Adipose tissue (tissue), 3 donors: ENCODE measurements around the gene PEX5L. TPM values are rescaled to one million over a fixed set of nuclear protein-coding genes. Genes with fewer than 3 reads are reported as not detected.

Experiments used
- H3K27ac ChIP-seq: one replicate; pipeline ENCODE4 v1.5.1; 2013; ENCODE audit warnings: low read depth, low read length
- WGBS, 3 donors: extraction: QIAGEN DNeasy Blood & Tissue Kit; methylation state at CpG; one replicate each; pipeline ENCODE4 v1.1.7; 2013; 5-methylcytosine and 5-hydroxymethylcytosine counted together
- polyA plus RNA-seq, 3 donors: library from polyadenylated mRNA; stranded (reverse); fragments of 200-250 nt; gene quantifications; one replicate each; pipeline ENCODE4 v1.2.3, GENCODE V29; 2013
- donor health status: healthy with polysubstance abuse.
- donor health status: Bipolar disorder and iron deficiency.
- donor health status: healthy.

PEX5L gene
- polyA plus RNA-seq, 3 donors = 0.19 to 2.3 TPM; not detected in 1

DNA sequence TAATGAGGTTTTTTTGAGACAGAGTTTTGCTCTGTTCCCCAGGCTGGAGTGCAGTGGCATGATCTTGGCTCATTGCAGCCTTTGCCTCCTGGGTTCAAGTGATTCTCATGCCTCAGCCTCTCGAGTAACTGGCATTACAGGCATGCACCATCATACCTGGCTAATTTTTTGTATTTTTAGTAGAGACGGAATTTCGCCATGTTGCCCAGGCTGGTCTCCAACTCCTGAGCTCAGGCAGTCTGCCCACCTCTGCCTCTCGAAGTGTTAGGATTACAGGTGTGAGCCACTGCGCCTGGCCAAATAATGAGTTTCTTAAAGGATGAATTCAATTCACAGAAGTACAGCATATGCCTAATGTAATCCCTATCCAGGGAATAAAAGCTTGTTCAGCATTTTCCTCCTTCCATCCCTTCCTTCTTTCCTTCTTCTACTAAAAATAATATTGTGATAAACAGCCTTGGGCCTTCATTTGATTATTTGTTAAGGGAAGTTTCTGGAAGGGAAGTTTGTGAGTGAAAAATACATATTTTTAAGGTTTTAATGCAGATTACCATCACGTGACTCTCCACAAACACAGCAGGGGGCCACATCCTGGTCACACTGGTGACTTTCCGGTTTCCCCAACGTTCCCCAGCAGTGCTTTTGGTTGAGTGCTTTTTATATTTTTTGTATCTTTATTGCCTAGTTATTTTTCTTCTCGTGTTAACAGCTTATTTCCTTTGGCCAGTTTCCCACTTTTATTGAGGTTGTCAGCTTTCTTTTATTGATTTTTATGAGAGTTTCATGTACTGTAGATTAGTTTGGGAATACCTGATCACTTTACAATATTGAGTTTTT lies 267.1 kb downstream of the PEX5L start:
- 48 to 69% (median 65%) methylated on average over 9 of the region's 9 CpGs for WGBS, 3 donors

DNA sequence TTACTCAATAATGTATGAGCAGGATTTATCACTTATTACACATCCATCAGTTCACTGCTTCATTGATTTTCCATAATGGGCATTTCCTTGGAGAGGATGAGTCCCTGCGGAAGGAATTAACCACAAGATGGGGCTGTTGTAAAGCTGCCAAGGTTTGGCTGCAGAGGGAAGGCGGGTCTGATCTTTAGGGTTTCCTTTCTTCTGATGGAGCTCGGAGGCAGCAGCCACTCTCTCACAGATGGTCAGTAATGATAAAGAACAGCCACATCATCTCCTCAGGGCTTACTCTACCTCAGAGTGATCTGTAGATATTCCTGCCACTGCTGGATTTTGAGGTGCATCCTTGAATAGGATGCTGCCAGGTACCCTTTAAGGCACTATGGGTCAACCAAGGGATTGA lies 268.7 kb downstream of the PEX5L start:
- 38 to 49% (median 38%) methylated on average over 3 of the region's 3 CpGs for WGBS, 3 donors
- H3K27ac ChIP-seq = no peak overlapping the region

More for the DNA sequence above, 267.1 kb downstream of the PEX5L start:
- H3K27ac ChIP-seq = no peak overlapping the region

DNA sequence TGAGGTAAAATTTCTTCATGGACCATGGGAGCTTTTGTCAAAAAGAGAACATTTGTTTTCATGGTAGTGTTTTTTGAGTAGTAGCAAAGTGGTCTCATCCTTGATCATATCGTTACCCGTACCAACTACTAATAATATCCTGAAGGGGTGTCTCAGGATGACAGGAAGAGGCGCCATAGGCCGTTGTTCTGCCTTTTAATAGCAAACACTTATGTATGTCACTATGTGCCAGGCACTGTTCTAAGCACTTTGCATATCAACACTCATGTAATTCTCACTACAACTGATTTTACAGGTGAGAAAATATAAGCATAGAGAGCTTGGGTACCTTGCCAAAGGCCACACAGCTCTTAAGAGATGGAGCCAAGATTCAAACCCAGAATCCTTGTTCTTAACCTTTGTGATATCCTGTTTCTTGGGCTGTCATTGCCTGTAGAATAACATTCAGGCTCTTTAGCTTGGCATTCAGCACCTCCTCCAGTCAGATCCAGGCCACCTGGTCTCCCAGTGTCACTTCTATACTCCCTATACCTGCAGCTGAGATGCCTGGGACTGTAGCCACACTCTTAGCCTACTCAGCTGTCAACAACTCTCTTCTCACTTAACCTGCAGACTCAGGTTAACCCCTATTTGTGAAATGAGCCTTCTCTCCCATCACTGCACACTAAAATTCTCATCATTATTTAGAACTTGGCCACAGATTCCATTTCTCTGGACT lies 270.2 kb downstream of the PEX5L start:
- no peak overlapping the region for H3K27ac ChIP-seq
- WGBS, 3 donors = 93 to 97% (median 95%) methylated on average over 4 of the region's 4 CpGs

DNA sequence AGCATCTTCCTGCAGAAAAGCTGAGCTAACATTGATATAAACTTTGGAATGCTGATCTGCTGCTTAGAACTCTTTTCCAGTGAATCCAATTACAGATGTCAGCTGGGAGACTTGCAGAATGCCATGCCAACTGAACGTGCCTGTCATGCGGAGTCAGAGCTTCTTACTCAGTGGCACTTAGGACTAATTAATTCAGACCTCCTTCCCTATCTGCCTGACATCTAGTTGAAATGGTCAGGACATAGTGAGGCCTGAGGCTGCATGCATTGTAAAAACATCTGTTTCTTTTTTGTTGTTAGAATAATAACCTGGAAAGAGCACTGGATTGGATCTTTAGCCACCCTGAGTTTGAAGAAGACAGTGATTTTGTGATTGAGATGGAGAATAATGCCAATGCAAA lies 271.3 kb downstream of the PEX5L start:
- no peak overlapping the region for H3K27ac ChIP-seq
- WGBS, 3 donors = 76% methylated on average over 2 of the region's 2 CpGs

DNA sequence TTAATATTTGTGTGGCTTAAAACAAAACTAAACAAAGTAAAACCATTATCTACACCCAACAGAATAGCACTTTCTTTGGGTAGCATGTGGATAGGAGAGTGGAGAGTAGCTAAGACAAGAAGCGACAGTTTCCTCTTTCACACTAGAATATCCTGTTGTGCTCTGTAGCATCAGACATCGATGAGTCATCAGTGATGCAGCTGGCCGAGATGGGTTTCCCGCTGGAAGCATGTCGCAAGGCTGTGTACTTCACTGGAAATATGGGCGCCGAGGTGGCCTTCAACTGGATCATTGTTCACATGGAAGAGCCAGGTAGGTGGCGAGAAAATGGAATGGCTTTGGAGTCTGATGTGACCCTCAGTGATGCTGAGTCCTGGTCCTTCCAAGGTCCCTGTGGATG lies 275.8 kb downstream of the PEX5L start:
- 75 to 92% (median 81%) methylated on average over 8 of the region's 8 CpGs for WGBS, 3 donors
- no peak overlapping the region for H3K27ac ChIP-seq

DNA sequence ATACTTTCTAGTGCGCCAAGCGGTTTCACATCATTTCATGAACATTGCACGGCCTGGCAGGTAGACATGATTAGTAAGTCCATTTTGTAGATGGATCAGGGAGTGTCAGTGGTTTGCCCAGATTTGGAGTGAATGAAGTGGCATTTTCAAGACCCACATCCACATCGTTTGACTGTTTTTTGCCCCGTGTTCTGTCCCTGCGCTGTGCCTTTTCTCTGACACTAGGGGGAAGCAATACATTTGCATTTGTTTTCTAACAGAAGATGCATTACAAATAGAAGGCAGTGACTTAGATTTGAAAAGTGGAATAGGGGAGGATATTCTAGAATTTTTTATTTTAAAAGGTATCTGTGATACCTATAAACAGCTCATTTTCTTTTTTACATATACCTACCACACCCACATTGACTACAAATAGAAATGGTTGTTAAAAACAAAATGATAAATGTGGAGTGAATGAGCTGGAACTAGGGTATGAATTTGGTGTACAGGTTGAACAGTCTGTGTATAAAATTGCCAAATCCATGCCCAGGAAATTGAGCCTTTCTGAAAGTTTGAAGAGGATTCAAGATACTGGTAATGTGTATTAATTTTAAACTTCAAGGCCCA lies 285.9 kb downstream of the PEX5L start:
- WGBS, 3 donors = 46 to 61% (median 60%) methylated on average over 6 of the region's 6 CpGs
- H3K27ac ChIP-seq = no peak overlapping the region

DNA sequence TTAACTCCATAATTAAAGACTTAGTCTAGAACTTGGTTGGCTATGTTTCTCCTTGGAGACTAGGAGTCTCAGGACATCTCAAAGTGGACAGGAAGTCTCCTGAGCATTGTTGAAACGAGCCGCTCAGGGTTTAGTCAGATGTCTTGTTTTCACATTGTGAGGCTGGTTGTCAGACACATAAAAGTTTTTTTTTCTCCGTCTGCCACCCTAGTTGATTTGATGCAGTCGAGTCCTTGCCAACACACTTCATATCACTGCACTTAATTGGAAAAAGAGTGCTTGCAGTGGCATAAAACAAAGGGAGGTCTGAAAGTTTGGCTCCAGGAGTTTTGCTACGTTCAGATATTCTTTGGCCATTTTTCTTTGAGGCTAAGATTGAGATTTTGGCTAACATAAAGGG lies 291.0 kb downstream of the PEX5L start:
- no peak overlapping the region for H3K27ac ChIP-seq
- 68 to 80% (median 75%) methylated on average over 5 of the region's 5 CpGs for WGBS, 3 donors

DNA sequence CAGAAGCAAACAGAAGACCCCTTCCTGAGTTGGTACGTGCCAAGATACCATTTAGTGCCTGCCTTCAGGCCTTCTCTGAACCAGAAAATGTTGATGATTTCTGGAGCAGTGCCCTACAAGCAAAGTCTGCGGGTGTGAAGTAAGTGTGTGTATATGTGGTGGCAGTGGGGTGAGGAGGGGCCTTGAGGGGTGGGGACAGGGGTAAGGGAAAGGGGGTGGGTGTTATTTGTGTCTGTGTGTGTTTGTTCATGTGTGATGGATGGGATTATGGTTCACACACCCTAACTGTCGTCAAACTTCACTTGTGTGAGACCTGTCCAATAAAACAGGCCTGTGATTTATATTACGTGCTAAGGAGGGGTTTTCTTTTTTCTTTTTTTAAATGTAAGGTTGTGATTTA lies 291.7 kb downstream of the PEX5L start:
- WGBS, 3 donors = 77 to 92% (median 85%) methylated on average over 4 of the region's 4 CpGs
- no peak overlapping the region for H3K27ac ChIP-seq
